SIG-M5 (cell line): ENCODE data around the gene PSMB3.
A peak's percentile ranks its signal among the peaks of the same experiment; 100 is the strongest.

Experiments
- DNase-seq: peaks from one replicate; lab custom pipeline; 2025; lab: John Stamatoyannopoulos, UW

PSMB3 gene

GRCh38 chr17:38752308-38753070, at the start of gene PSMB3:
Gene PSMB3 (plus strand): TSS chr17:38752741. CDS start chr17:38752827, 86 bp downstream.
- DNase-seq, result peak; percentile 98

- no peak for DNase-seq
Measured at GRCh38 chr17:38702916-38703741, 49.4 kb upstream of the PSMB3 start.

GRCh38 chr17:38703742-38704605, 48.6 kb upstream of the PSMB3 start:
- no peak for DNase-seq

GRCh38 chr17:38704606-38705522, 47.7 kb upstream of the PSMB3 start, which contains the start of gene MLLT6:
Gene MLLT6 (plus strand): TSS chr17:38705273. CDS start chr17:38705633, 360 bp downstream.
- DNase-seq, result no peak

GRCh38 chr17:38705523-38705802, 47.1 kb upstream of the PSMB3 start:
- DNase-seq, result no peak

GRCh38 chr17:38705803-38706504, 46.6 kb upstream of the PSMB3 start:
- DNase-seq, result no peak

GRCh38 chr17:38706505-38707216, 45.9 kb upstream of the PSMB3 start:
- no peak for DNase-seq

- no peak for DNase-seq
Measured at GRCh38 chr17:38707678-38708351, 44.7 kb upstream of the PSMB3 start.

GRCh38 chr17:38709104-38709820, 43.3 kb upstream of the PSMB3 start:
- no peak for DNase-seq

GRCh38 chr17:38709864-38710603, 42.5 kb upstream of the PSMB3 start:
- DNase-seq, result no peak

GRCh38 chr17:38710604-38710962, 42.0 kb upstream of the PSMB3 start:
- DNase-seq, result no peak

GRCh38 chr17:38710985-38711384, 41.6 kb upstream of the PSMB3 start:
- DNase-seq, result no peak

- no peak for DNase-seq
Measured at GRCh38 chr17:38711792-38712571, 40.6 kb upstream of the PSMB3 start.

- no peak for DNase-seq
Measured at GRCh38 chr17:38712593-38712992, 39.9 kb upstream of the PSMB3 start.

- no peak for DNase-seq
Measured at GRCh38 chr17:38713456-38714075, 39.0 kb upstream of the PSMB3 start.

GRCh38 chr17:38715216-38715943, 37.2 kb upstream of the PSMB3 start:
- no peak for DNase-seq
